ENCODE data around the gene UBR2. TPM values are rescaled to one million over a fixed set of nuclear protein-coding genes. Genes with fewer than 3 reads are reported as not detected.

UBR2 gene
- total RNA-seq, 1 donor from 2014 or later = 17.8 TPM

- H3K36me3 ChIP-seq = peaks cover 21 to 65% of the 10 kb centered on the region in 2 donors
- intact Hi-C loops (cut with DNase I) = no loop called here
Observed at GRCh38 chr6:42624601-42625000, 60.8 kb downstream of the UBR2 start.

DNA sequence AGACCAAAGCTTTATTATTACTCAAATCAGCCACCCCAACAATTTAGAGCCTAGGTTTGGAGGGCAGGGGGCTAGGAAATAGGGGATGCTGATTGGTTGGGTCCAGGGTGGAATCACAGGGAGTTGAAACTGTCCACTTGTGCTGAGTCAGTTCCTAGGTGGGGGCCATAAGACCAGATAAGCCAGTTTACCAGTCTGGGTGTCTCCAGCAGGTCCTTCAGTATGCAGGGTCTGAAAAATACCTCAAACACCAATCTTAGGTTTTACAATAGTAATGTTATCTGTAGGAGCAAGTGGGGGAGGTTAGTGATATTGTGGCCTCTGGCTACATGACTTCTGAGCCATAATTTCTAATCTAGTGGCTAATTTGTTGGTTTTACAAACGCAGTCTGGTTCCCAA lies 63.2 kb downstream of the UBR2 start:
- Histone ChIP-seq H3K4me1 (no peaks in the 10 kb centered on the region), H3K27ac (no peak overlapping the region), H3K36me3 (peaks cover 10 to 48% of the 10 kb centered on the region in 2 donors), H3K9me3 (no peaks in the 10 kb centered on the region), H3K27me3 (no peaks in the 10 kb centered on the region), H3K4me3 (no peak overlapping the region)
- intact Hi-C loops (cut with DNase I) = no loop called here
- TF ChIP-seq, protein P1, sequence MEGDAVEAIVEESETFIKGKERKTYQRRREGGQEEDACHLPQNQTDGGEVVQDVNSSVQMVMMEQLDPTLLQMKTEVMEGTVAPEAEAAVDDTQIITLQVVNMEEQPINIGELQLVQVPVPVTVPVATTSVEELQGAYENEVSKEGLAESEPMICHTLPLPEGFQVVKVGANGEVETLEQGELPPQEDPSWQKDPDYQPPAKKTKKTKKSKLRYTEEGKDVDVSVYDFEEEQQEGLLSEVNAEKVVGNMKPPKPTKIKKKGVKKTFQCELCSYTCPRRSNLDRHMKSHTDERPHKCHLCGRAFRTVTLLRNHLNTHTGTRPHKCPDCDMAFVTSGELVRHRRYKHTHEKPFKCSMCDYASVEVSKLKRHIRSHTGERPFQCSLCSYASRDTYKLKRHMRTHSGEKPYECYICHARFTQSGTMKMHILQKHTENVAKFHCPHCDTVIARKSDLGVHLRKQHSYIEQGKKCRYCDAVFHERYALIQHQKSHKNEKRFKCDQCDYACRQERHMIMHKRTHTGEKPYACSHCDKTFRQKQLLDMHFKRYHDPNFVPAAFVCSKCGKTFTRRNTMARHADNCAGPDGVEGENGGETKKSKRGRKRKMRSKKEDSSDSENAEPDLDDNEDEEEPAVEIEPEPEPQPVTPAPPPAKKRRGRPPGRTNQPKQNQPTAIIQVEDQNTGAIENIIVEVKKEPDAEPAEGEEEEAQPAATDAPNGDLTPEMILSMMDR (IDR thresholded peaks at IDR 0.05) = no peak
- DNase-seq (ENCODE audit: low spot score in 2 of 2) = no peak

More at GRCh38 chr6:42624601-42625000, 60.8 kb downstream of the UBR2 start:
- H3K27me3 ChIP-seq = no peaks in the 10 kb centered on the region
- DNase-seq (ENCODE audit: low spot score in 2 of 2) = no peak
- H3K4me1 ChIP-seq = no peaks in the 10 kb centered on the region
- no peak overlapping the region for H3K27ac ChIP-seq
- TF ChIP-seq, protein P1 (IDR thresholded peaks at IDR 0.05) = no peak
- no peak overlapping the region for H3K4me3 ChIP-seq
- no peaks in the 10 kb centered on the region for H3K9me3 ChIP-seq

- DNase-seq (ENCODE audit: low spot score in 2 of 2) = no peak
- Histone ChIP-seq H3K27me3 (no peaks in the 10 kb centered on the region), H3K36me3 (peaks cover 14 to 50% of the 10 kb centered on the region in 2 donors), H3K4me1 (no peaks in the 10 kb centered on the region), H3K9me3 (no peaks in the 10 kb centered on the region), H3K4me3 (no peak overlapping the region), H3K27ac (no peak overlapping the region)
- TF ChIP-seq, protein P1 (IDR thresholded peaks at IDR 0.05) = no peak
- intact Hi-C loops (cut with DNase I) = no loop called here
Observed at GRCh38 chr6:42627674-42628073, 63.8 kb downstream of the UBR2 start.

GRCh38 chr6:42628604-42629003 lies 64.8 kb downstream of the UBR2 start:
- TF ChIP-seq, protein P1 (IDR thresholded peaks at IDR 0.05) = no peak
- intact Hi-C loops (cut with DNase I) = no loop called here
- Histone ChIP-seq H3K36me3 (peaks cover 21 to 53% of the 10 kb centered on the region in 2 donors), H3K9me3 (no peaks in the 10 kb centered on the region), H3K27me3 (no peaks in the 10 kb centered on the region), H3K27ac (no peak overlapping the region), H3K4me3 (no peak overlapping the region), H3K4me1 (no peaks in the 10 kb centered on the region)
- DNase-seq (ENCODE audit: low spot score in 2 of 2) = no peak

DNA sequence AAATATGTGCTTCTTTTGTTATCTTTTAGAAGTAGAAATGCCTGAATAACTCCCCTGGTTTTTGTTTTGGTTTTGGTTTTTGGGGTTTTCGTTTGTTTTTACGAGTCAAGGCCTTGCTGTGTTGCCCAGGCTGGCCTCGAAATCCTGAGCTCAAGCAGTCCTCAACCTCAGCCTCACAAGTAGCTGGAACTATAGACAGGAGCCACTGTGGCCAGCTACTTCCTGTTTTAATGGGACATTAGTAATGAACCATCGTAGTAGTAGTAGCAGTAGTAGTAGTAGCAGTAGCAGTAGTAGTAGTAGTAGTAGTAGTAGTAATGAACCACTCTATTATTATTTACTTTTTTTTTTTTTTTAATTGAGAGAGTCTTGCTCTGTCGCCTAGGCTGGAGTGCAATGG lies 66.0 kb downstream of the UBR2 start:
- Histone ChIP-seq H3K9me3 (no peaks in the 10 kb centered on the region), H3K27ac (no peak overlapping the region), H3K4me3 (no peak overlapping the region), H3K36me3 (peaks cover 30 to 57% of the 10 kb centered on the region in 2 donors), H3K27me3 (no peaks in the 10 kb centered on the region), H3K4me1 (no peaks in the 10 kb centered on the region)
- TF ChIP-seq, protein P1 (IDR thresholded peaks at IDR 0.05) = no peak
- intact Hi-C loops (cut with DNase I) = no loop called here
- no peak for DNase-seq (ENCODE audit: low spot score in 2 of 2)

DNA sequence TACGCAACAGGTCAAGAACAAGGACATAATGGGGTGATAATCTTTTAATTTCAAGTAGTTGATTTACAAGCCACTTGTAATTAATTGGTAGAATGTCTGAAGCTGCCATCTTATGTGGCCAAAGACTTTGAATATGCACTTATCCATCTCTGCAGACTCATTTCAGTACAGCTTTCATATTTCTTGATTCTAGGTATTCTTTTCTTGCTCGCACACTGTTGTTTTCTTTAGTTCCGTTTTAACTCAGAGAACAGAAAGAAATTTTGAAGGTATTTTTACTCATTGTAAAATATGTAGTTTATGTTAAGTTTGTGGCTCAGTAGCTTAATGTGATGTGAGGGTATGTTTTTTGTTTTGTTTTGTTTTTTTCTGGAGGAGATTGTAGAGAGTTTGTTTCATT lies 73.9 kb downstream of the UBR2 start:
- Histone ChIP-seq H3K9me3 (no peaks in the 10 kb centered on the region), H3K4me1 (no peaks in the 10 kb centered on the region), H3K27ac (no peak overlapping the region), H3K36me3 (peaks cover 75 to 90% of the 10 kb centered on the region in 2 donors), H3K27me3 (no peaks in the 10 kb centered on the region), H3K4me3 (no peak overlapping the region)
- intact Hi-C loops (cut with DNase I) = no loop called here
- TF ChIP-seq, protein P1 (IDR thresholded peaks at IDR 0.05) = no peak
- DNase-seq (ENCODE audit: low spot score in 2 of 2) = no peak

Data from ascending aorta (tissue), 2 donors.